Measurements from ENCODE around the gene FADS6.

Gene FADS6

DNA sequence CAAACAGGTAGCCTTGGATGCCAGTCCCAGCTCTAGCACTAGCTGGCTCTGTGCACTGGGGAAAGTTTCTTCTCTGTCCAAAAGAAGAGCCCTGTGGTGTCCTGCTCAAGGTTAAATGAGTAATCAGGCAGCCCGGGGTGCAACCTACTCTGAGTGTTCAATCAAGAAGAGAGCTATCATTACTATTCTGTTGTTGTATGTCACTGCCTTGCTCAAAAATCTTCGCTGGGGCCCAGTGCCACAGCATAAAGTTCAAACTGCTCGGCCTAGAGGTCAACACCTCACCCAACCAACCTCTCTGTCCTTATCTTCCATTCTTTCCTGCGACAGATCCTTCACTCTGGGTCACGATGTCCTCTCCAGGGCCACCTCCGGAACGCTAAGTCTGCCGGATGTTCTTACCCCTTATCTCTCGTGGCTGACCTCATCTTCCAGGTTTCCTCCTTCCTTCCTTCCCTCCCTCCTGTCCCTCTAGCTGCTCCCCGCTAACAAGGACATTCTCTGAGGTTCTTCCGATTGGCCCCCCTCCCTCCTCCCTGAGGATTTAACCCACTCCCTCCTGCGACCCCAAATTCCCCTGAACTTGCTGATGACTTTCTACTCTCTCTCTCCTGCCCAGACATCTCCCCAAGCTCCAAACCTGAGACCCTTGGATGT is 25.1 kb downstream of the FADS6 start:
- Histone ChIP-seq H3K4me1 (ENCODE audit: control insufficient read depth, insufficient read depth, low read length) (peaks cover 11% of the 10 kb centered on the region), H3K9me3 (ENCODE audit: control insufficient read depth, low read length) (no peaks in the 10 kb centered on the region), H3K4me3 (ENCODE audit: low read length) (no peak overlapping the region), H3K9ac (ENCODE audit: low read length) (no peak overlapping the region), H3K27me3 (ENCODE audit: control insufficient read depth, insufficient read depth, low read length) (no peaks in the 10 kb centered on the region), H3K36me3 (ENCODE audit: control insufficient read depth, insufficient read depth, low read length) (no peaks in the 10 kb centered on the region)

- no peak overlapping the region for H3K4me3 ChIP-seq (ENCODE audit: low read length)
- no peak overlapping the region for H3K9ac ChIP-seq (ENCODE audit: low read length)
- peaks cover 10% of the 10 kb centered on the region for H3K4me1 ChIP-seq (ENCODE audit: control insufficient read depth, insufficient read depth, low read length)
- peaks cover 14% of the 10 kb centered on the region for H3K27me3 ChIP-seq (ENCODE audit: control insufficient read depth, insufficient read depth, low read length)
- no peaks in the 10 kb centered on the region for H3K36me3 ChIP-seq (ENCODE audit: control insufficient read depth, insufficient read depth, low read length)
- H3K9me3 ChIP-seq (ENCODE audit: control insufficient read depth, low read length), result no peaks in the 10 kb centered on the region
These were observed 27.1 kb downstream of the FADS6 start for GRCh38 chr17:74866198-74866835.

GRCh38 chr17:74865504-74866197 is 27.8 kb downstream of the FADS6 start:
- Histone ChIP-seq H3K36me3 (ENCODE audit: control insufficient read depth, insufficient read depth, low read length) (no peaks in the 10 kb centered on the region), H3K9ac (ENCODE audit: low read length) (no peak overlapping the region), H3K4me3 (ENCODE audit: low read length) (no peak overlapping the region), H3K4me1 (ENCODE audit: control insufficient read depth, insufficient read depth, low read length) (peaks cover 12% of the 10 kb centered on the region), H3K27me3 (ENCODE audit: control insufficient read depth, insufficient read depth, low read length) (peaks cover 20% of the 10 kb centered on the region), H3K9me3 (ENCODE audit: control insufficient read depth, low read length) (no peaks in the 10 kb centered on the region)

DNA sequence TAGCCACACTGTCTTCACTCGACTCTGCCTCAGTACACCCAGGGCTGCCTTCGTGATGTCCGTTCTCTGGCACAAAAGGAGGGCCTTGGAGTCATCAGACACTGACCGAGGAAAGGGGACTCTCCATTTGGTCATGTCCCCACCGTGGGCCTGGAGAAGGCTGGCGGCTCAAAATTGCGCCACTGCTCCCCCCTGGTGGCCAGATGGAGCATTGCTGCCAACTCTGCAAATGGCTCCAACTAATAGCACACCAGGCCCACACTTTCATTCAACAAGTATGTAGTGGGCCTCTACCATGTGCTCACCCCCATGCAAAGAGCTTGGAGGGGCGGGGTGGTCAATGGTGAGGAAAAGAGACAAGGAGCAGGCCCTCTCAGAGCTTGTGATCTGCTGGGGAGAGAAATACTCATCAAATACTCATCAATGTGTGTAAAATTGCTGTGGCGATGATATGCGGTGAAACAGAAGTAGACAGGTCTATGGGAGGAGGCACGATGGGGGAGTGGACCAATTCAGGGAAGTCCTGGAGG is 28.5 kb downstream of the FADS6 start:
- Histone ChIP-seq H3K9ac (ENCODE audit: low read length) (no peak overlapping the region), H3K4me3 (ENCODE audit: low read length) (no peak overlapping the region), H3K27me3 (ENCODE audit: control insufficient read depth, insufficient read depth, low read length) (peaks cover 27% of the 10 kb centered on the region), H3K36me3 (ENCODE audit: control insufficient read depth, insufficient read depth, low read length) (no peaks in the 10 kb centered on the region), H3K4me1 (ENCODE audit: control insufficient read depth, insufficient read depth, low read length) (peaks cover 19% of the 10 kb centered on the region), H3K9me3 (ENCODE audit: control insufficient read depth, low read length) (no peaks in the 10 kb centered on the region)

DNA sequence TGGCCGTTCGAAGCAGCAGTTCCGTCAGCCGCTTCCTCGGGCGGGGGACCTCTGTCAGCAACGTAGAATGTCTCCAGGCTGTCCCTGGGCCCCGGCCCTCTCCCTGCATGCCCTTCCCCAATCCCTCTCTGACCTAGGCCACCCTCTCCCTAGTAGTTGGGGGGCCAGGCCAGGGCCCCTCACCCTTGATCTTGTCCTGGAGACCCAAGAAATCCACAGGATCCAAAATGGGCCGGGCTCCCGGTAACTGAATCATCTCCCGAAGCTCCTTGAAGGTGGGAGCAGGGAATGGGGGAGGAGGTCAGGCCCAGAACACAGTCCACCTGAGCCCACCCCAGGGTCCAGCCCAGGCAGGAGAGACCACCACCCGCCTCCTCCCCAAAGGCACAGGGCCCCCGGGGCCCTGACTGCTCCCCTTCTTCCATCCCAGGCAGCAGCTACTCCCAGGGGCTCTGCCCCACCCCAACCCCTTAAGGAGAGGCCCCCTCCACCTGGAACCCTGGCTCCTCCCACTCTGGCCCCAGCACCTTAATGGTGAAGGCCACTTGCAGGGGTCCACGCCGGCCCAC is 29.1 kb downstream of the FADS6 start:
- no peaks in the 10 kb centered on the region for H3K36me3 ChIP-seq (ENCODE audit: control insufficient read depth, insufficient read depth, low read length)
- peaks cover 31% of the 10 kb centered on the region for H3K27me3 ChIP-seq (ENCODE audit: control insufficient read depth, insufficient read depth, low read length)
- H3K9me3 ChIP-seq (ENCODE audit: control insufficient read depth, low read length), result no peaks in the 10 kb centered on the region
- no peak overlapping the region for H3K4me3 ChIP-seq (ENCODE audit: low read length)
- peaks cover 20% of the 10 kb centered on the region for H3K4me1 ChIP-seq (ENCODE audit: control insufficient read depth, insufficient read depth, low read length)
- H3K9ac ChIP-seq (ENCODE audit: low read length), result no peak overlapping the region

GRCh38 chr17:74863420-74864296 is 29.8 kb downstream of the FADS6 start:
- H3K36me3 ChIP-seq (ENCODE audit: control insufficient read depth, insufficient read depth, low read length), result no peaks in the 10 kb centered on the region
- H3K4me1 ChIP-seq (ENCODE audit: control insufficient read depth, insufficient read depth, low read length), result peaks cover 20% of the 10 kb centered on the region
- H3K27me3 ChIP-seq (ENCODE audit: control insufficient read depth, insufficient read depth, low read length), result peaks cover 38% of the 10 kb centered on the region
- H3K4me3 ChIP-seq (ENCODE audit: low read length), result no peak overlapping the region
- no peak overlapping the region for H3K9ac ChIP-seq (ENCODE audit: low read length)
- no peaks in the 10 kb centered on the region for H3K9me3 ChIP-seq (ENCODE audit: control insufficient read depth, low read length)

- Histone ChIP-seq H3K4me3 (ENCODE audit: low read length) (no peak overlapping the region), H3K27me3 (ENCODE audit: control insufficient read depth, insufficient read depth, low read length) (peaks cover 44% of the 10 kb centered on the region), H3K36me3 (ENCODE audit: control insufficient read depth, insufficient read depth, low read length) (no peaks in the 10 kb centered on the region), H3K9me3 (ENCODE audit: control insufficient read depth, low read length) (no peaks in the 10 kb centered on the region), H3K4me1 (ENCODE audit: control insufficient read depth, insufficient read depth, low read length) (peaks cover 20% of the 10 kb centered on the region), H3K9ac (ENCODE audit: low read length) (no peak overlapping the region)
These were observed 30.5 kb downstream of the FADS6 start for GRCh38 chr17:74862919-74863318.

DNA sequence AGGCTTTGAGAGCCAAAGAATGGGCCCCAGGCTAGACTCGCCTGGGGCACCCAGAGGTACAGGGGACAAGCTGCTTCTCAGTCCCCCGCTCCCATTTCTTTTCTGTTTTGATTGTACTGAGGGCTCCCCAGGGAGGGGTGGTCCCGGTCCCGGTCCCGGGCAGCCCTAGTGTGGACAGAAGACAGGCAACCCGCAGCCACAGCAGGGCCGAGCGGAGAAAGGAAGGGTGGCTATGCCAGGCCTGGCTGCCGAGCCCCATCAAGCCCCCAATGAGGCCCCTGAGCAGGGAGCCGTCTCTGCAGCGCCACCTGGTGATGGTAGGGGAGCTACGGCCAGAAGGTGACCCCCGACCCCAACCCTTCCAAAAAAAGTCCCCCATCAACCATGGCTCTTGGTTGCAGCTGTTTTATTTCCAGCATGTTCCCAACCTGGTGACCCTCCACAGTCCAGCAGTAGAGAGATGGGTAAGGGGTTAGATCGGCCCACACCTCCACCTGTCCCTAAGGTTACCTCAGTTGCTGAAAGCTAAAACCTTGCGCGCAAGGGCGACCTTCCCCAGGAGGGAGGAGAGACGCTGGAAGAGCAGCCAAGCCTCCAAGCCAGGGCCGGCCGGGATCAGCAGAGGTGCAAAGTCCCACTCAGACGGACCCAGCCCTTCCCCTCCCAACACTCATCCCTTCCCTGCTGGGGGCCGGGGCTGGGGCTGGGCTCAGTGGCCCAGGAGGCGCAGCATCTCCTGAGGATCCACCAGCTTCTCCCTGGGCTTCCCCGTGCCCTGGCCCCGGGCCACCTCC is 31.1 kb downstream of the FADS6 start:
- H3K4me3 ChIP-seq (ENCODE audit: low read length), result no peak overlapping the region
- peaks cover 50% of the 10 kb centered on the region for H3K27me3 ChIP-seq (ENCODE audit: control insufficient read depth, insufficient read depth, low read length)
- H3K4me1 ChIP-seq (ENCODE audit: control insufficient read depth, insufficient read depth, low read length), result peaks cover 20% of the 10 kb centered on the region
- no peaks in the 10 kb centered on the region for H3K36me3 ChIP-seq (ENCODE audit: control insufficient read depth, insufficient read depth, low read length)
- H3K9me3 ChIP-seq (ENCODE audit: control insufficient read depth, low read length), result no peaks in the 10 kb centered on the region
- no peak overlapping the region for H3K9ac ChIP-seq (ENCODE audit: low read length)

DNA sequence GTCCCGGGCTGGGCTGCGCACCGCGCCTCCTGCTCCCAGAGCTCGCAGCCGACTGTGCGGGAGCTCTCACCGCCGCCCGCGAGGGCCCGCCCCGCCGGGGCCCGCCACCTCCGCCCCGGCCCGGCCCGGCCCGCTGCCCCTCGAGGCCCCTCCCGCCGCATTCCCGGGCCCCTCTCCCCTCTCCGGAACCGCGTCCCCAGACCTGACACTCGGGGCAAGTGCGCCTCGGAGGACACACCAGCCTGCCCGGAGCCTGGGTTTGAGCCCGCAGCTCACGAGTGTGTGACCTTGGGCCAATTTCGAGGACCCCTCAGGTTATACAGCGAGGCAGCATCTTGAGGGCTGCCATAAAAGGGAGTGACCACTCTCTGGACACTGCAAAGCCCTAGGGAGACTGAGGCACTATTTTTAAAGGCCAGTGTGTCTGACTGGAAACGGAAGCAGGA is 31.7 kb downstream of the FADS6 start:
- no peak overlapping the region for H3K4me3 ChIP-seq (ENCODE audit: low read length)
- H3K27me3 ChIP-seq (ENCODE audit: control insufficient read depth, insufficient read depth, low read length), result peaks cover 56% of the 10 kb centered on the region

GRCh38 chr17:74860872-74861661 is 32.4 kb downstream of the FADS6 start:
- Histone ChIP-seq H3K4me1 (ENCODE audit: control insufficient read depth, insufficient read depth, low read length) (peaks cover 20% of the 10 kb centered on the region), H3K9me3 (ENCODE audit: control insufficient read depth, low read length) (no peaks in the 10 kb centered on the region), H3K4me3 (ENCODE audit: low read length) (no peak overlapping the region), H3K9ac (ENCODE audit: low read length) (no peak overlapping the region), H3K27me3 (ENCODE audit: control insufficient read depth, insufficient read depth, low read length) (peaks cover 59% of the 10 kb centered on the region), H3K36me3 (ENCODE audit: control insufficient read depth, insufficient read depth, low read length) (no peaks in the 10 kb centered on the region)

More for the DNA sequence above, 31.7 kb downstream of the FADS6 start:
- H3K4me1 ChIP-seq (ENCODE audit: control insufficient read depth, insufficient read depth, low read length), result peaks cover 20% of the 10 kb centered on the region
- no peaks in the 10 kb centered on the region for H3K36me3 ChIP-seq (ENCODE audit: control insufficient read depth, insufficient read depth, low read length)
- H3K9me3 ChIP-seq (ENCODE audit: control insufficient read depth, low read length), result no peaks in the 10 kb centered on the region
- no peak overlapping the region for H3K9ac ChIP-seq (ENCODE audit: low read length)
